A549 (cell line): Measurements from ENCODE around the gene SPAG9.

ENCODE experiments used
- EP300 ChIP-seq, 2 experiments: fragments of >200 bp; sonication (Bioruptor Twin); formaldehyde crosslinking; IDR thresholded peaks; 2 replicates in 1 of 2; 3 replicates in 1 of 2; pipeline ENCODE4 v1.6.1; 2016 to 2017
- POLR2A ChIP-seq: IDR thresholded peaks from 2 replicates; pipeline ENCODE4 v1.6.1; 2012; ENCODE audit warnings: mild to moderate bottlenecking, low read length
- TF ChIP-seq, protein P1 (sequence below): fragments of >200 bp; sonication (Bioruptor Twin); formaldehyde crosslinking; IDR thresholded peaks from 3 replicates; pipeline ENCODE4 v1.5.1; 2016

GRCh38 chr17:50944054-50944901, 176.4 kb downstream of the SPAG9 start:
- TF ChIP-seq, protein P1, sequence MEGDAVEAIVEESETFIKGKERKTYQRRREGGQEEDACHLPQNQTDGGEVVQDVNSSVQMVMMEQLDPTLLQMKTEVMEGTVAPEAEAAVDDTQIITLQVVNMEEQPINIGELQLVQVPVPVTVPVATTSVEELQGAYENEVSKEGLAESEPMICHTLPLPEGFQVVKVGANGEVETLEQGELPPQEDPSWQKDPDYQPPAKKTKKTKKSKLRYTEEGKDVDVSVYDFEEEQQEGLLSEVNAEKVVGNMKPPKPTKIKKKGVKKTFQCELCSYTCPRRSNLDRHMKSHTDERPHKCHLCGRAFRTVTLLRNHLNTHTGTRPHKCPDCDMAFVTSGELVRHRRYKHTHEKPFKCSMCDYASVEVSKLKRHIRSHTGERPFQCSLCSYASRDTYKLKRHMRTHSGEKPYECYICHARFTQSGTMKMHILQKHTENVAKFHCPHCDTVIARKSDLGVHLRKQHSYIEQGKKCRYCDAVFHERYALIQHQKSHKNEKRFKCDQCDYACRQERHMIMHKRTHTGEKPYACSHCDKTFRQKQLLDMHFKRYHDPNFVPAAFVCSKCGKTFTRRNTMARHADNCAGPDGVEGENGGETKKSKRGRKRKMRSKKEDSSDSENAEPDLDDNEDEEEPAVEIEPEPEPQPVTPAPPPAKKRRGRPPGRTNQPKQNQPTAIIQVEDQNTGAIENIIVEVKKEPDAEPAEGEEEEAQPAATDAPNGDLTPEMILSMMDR, result no peak
- TF ChIP-seq POLR2A (peak; percentile 98), EP300 (IDR thresholded peaks at IDR 0.05) (peak; percentile 88 to 97; a peak in 3 of 5 replicates)
